ENCODE data around the gene FOSL2.
"Not testable (repeated sequence)": the region's sequence is repeated elsewhere in the genome, so short reads cannot be mapped to it uniquely, and the experiment has no call there.

Gene FOSL2

GRCh38 chr2:28357055-28357454, 35.6 kb upstream of the FOSL2 start:
- DNase-seq (ENCODE audit: low read depth in 2 of 2), result no peak

GRCh38 chr2:28357948-28358667, 34.5 kb upstream of the FOSL2 start:
- DNase-seq (ENCODE audit: low read depth in 2 of 2), result no peak

- DNase-seq (ENCODE audit: low read depth in 2 of 2), result no peak
These were observed 33.9 kb upstream of the FOSL2 start for GRCh38 chr2:28358668-28359201.

GRCh38 chr2:28359222-28360057, 33.2 kb upstream of the FOSL2 start:
- DNase-seq (ENCODE audit: low read depth in 2 of 2), result peak; percentile 76 to 85

- DNase-seq (ENCODE audit: low read depth in 2 of 2), result no peak
These were observed 32.5 kb upstream of the FOSL2 start for GRCh38 chr2:28360058-28360717.

GRCh38 chr2:28360718-28361293, 31.9 kb upstream of the FOSL2 start:
- peak in 1 of 2 donors; percentile 35 for DNase-seq (ENCODE audit: low read depth in 2 of 2)

- DNase-seq (ENCODE audit: low read depth in 2 of 2), result no peak
These were observed 30.5 kb upstream of the FOSL2 start for GRCh38 chr2:28361991-28362710.

- DNase-seq (ENCODE audit: low read depth in 2 of 2), result no peak
These were observed 29.6 kb upstream of the FOSL2 start for GRCh38 chr2:28362991-28363521.

GRCh38 chr2:28363686-28364280, 28.9 kb upstream of the FOSL2 start:
- DNase-seq (ENCODE audit: low read depth in 2 of 2), result no peak

- DNase-seq (ENCODE audit: low read depth in 2 of 2), result no peak
These were observed 28.0 kb upstream of the FOSL2 start for GRCh38 chr2:28364610-28365009.

GRCh38 chr2:28365158-28365557, 27.5 kb upstream of the FOSL2 start:
- DNase-seq (ENCODE audit: low read depth in 2 of 2), result no peak

GRCh38 chr2:28366149-28366495, 26.5 kb upstream of the FOSL2 start:
- DNase-seq (ENCODE audit: low read depth in 2 of 2), result no peak

- peak; percentile 32 to 53 for DNase-seq (ENCODE audit: low read depth in 2 of 2)
These were observed 26.0 kb upstream of the FOSL2 start for GRCh38 chr2:28366496-28367282.

- DNase-seq (ENCODE audit: low read depth in 2 of 2), result no peak
These were observed 24.8 kb upstream of the FOSL2 start for GRCh38 chr2:28367667-28368356.

GRCh38 chr2:28368357-28368798, 24.3 kb upstream of the FOSL2 start:
- DNase-seq (ENCODE audit: low read depth in 2 of 2), result no peak

GRCh38 chr2:28369358-28369757, 23.3 kb upstream of the FOSL2 start:
- DNase-seq (ENCODE audit: low read depth in 2 of 2), result no peak

- DNase-seq (ENCODE audit: low read depth in 2 of 2), result no peak
These were observed 22.3 kb upstream of the FOSL2 start for GRCh38 chr2:28370354-28370753.

GRCh38 chr2:28371728-28372127, 20.9 kb upstream of the FOSL2 start:
- not testable (repeated sequence) for DNase-seq (ENCODE audit: low read depth in 2 of 2)

GRCh38 chr2:28373854-28374253, 18.8 kb upstream of the FOSL2 start:
- DNase-seq (ENCODE audit: low read depth in 2 of 2), result no peak
